ENCODE data around the gene PHRF1. TPM values are rescaled to one million over a fixed set of nuclear protein-coding genes. Genes with fewer than 3 reads are reported as not detected.

Gene PHRF1
- total RNA-seq, 4 donors from 2014 or later = 5.0 to 45.8 (median 24.1) TPM

GRCh38 chr11:620201-620600 lies 43.9 kb downstream of the PHRF1 start:
- H3K9me3 ChIP-seq = no peaks in the 10 kb centered on the region
- no peak for DNase-seq
- no peaks in the 10 kb centered on the region for H3K27me3 ChIP-seq
- peaks cover 0 to 7% of the 10 kb centered on the region in 2 donors for H3K4me1 ChIP-seq
- H3K27ac ChIP-seq = no peak overlapping the region
- no peak for TF ChIP-seq POLR2A (IDR thresholded peaks at IDR 0.05)
- TF ChIP-seq, protein P1, sequence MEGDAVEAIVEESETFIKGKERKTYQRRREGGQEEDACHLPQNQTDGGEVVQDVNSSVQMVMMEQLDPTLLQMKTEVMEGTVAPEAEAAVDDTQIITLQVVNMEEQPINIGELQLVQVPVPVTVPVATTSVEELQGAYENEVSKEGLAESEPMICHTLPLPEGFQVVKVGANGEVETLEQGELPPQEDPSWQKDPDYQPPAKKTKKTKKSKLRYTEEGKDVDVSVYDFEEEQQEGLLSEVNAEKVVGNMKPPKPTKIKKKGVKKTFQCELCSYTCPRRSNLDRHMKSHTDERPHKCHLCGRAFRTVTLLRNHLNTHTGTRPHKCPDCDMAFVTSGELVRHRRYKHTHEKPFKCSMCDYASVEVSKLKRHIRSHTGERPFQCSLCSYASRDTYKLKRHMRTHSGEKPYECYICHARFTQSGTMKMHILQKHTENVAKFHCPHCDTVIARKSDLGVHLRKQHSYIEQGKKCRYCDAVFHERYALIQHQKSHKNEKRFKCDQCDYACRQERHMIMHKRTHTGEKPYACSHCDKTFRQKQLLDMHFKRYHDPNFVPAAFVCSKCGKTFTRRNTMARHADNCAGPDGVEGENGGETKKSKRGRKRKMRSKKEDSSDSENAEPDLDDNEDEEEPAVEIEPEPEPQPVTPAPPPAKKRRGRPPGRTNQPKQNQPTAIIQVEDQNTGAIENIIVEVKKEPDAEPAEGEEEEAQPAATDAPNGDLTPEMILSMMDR (IDR thresholded peaks at IDR 0.05) = no peak
- intact Hi-C loops (cut with DNase I; ENCODE audit: low total_unique reads) = no loop called here
- no peaks in the 10 kb centered on the region for H3K36me3 ChIP-seq
- H3K4me3 ChIP-seq = no peak overlapping the region

DNA sequence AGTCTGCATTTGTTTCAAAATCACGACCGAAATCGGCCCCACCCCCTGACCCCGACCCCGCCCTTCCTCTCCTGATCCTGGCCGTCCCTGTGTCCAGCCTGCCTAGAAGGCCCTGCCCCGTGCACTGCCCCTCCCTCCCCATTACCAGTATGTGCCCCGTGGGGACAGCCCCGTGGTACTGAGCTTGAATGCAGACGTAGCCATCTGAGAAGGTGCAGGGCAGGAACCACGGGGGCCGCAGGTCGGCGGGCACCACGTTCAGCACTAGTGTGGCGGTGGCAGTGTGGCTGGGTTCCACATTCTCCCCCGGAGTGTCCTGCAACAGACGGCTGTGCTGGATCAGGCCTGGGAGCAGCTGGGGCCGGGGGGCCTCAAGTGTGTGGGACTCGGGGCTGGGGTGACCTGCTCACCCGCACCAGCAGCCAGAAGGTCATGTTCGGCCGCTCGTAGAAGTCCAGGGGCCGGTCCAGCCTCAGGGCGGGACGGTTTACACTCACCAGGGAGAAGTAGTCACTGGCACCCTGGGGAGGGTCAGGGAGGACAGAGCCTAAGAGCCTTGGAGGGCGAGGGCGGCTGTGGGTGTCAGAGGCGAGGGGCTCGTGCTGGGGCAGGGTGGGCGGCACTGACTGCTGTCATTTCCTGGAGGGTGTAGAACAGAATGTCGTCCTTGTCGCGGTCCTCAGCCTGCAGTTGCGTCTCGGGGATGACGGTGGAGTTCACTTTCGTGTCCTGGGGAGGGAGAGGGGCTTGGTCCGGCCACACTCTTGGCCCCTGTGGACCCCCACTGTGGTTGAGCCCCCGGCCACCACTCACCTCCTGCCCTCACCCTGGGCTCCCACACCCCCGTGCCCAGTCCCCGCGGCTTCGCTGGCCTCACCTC lies 44.9 kb downstream of the PHRF1 start:
- DNase-seq = no peak
- H3K4me3 ChIP-seq = no peak overlapping the region
- peaks cover 0 to 5% of the 10 kb centered on the region in 2 donors for H3K4me1 ChIP-seq
- no peaks in the 10 kb centered on the region for H3K36me3 ChIP-seq
- TF ChIP-seq POLR2A (IDR thresholded peaks at IDR 0.05) = no peak
- intact Hi-C loops (cut with DNase I; ENCODE audit: low total_unique reads) = no loop called here
- no peak overlapping the region for H3K27ac ChIP-seq
- no peaks in the 10 kb centered on the region for H3K9me3 ChIP-seq
- H3K27me3 ChIP-seq = no peaks in the 10 kb centered on the region

DNA sequence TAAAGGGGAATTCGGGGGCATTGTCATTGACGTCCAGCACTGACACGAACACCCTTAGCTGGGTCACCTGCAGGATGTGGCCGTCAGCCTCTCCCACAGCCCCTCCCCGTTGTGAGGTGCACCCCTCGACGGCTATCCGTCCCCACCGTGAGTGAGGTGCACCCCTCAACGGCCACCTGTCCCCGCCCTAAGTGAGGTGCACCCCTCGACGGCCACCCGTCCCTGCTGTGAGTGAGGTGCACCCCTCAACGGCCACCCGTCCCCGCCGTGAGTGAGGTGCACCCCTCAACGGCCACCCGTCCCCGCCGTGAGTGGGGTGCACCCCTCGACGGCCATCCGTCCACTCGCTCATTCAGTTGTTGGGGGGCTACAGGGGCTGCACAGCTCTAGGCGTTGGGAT lies 45.6 kb downstream of the PHRF1 start:
- no peak for TF ChIP-seq POLR2A (IDR thresholded peaks at IDR 0.05)
- TF ChIP-seq, protein P1 (IDR thresholded peaks at IDR 0.05) = no peak
- Histone ChIP-seq H3K4me3 (no peak overlapping the region), H3K9me3 (no peaks in the 10 kb centered on the region), H3K36me3 (no peaks in the 10 kb centered on the region), H3K27ac (no peak overlapping the region), H3K4me1 (no peaks in the 10 kb centered on the region), H3K27me3 (no peaks in the 10 kb centered on the region)
- intact Hi-C loops (cut with DNase I; ENCODE audit: low total_unique reads) = no loop called here
- no peak for DNase-seq

- H3K36me3 ChIP-seq = no peaks in the 10 kb centered on the region
- H3K27ac ChIP-seq = no peak overlapping the region
- DNase-seq = no peak
- H3K27me3 ChIP-seq = no peaks in the 10 kb centered on the region
- intact Hi-C loops (cut with DNase I; ENCODE audit: low total_unique reads) = no loop called here
- no peak overlapping the region for H3K4me3 ChIP-seq
- TF ChIP-seq, protein P1 (IDR thresholded peaks at IDR 0.05) = no peak
- no peak for TF ChIP-seq POLR2A (IDR thresholded peaks at IDR 0.05)
- no peaks in the 10 kb centered on the region for H3K4me1 ChIP-seq
- no peaks in the 10 kb centered on the region for H3K9me3 ChIP-seq
Measured at GRCh38 chr11:623349-623869, 47.1 kb downstream of the PHRF1 start.

GRCh38 chr11:623999-624704 lies 47.9 kb downstream of the PHRF1 start:
- intact Hi-C loops (cut with DNase I; ENCODE audit: low total_unique reads) = no loop called here
- no peaks in the 10 kb centered on the region for H3K4me1 ChIP-seq
- DNase-seq = no peak
- no peak overlapping the region for H3K4me3 ChIP-seq
- no peak overlapping the region for H3K27ac ChIP-seq
- H3K36me3 ChIP-seq = no peaks in the 10 kb centered on the region
- H3K27me3 ChIP-seq = no peaks in the 10 kb centered on the region
- H3K9me3 ChIP-seq = no peaks in the 10 kb centered on the region
- no peak for TF ChIP-seq POLR2A (IDR thresholded peaks at IDR 0.05)
- TF ChIP-seq, protein P1 (IDR thresholded peaks at IDR 0.05) = no peak
